Activated effector memory CD4-positive, alpha-beta T cell treated with anti-CD3 and anti-CD28 coated beads, Interleukin-2, amount 50 U/mL, for 16 hours (primary cell): ENCODE results near the gene SHROOM1.

ENCODE experiments used
- DNase-seq: peaks from one replicate; pipeline ENCODE4 v3.0.0-alpha.2; 2020

The SHROOM1 gene

DNA sequence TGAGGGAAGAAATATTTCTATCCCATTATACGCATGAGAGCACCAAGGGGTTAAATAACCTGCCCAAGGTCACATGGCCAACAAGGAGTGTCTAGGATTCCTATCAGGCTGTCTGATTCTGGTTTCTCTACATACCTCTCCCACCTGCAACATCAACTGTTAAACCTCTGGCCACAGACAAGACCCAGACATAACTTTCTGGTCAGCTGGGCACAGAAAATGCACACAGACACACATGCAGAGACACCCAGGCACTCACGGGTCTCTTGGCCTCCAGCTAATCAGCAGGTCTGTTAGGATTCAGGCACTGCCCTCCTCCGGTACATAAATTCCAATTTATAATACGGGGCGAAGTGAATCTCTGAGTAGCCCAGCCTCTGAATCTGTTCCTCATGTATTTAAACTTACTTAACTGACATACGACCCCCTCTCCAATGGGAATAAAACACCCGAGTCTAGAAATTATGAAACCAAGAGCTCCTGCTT, 54.9 kb downstream of the SHROOM1 start:
- DNase-seq, result peak; percentile 17

GRCh38 chr5:132774896-132775295, 55.6 kb downstream of the SHROOM1 start:
- peak; percentile 56 for DNase-seq

DNA sequence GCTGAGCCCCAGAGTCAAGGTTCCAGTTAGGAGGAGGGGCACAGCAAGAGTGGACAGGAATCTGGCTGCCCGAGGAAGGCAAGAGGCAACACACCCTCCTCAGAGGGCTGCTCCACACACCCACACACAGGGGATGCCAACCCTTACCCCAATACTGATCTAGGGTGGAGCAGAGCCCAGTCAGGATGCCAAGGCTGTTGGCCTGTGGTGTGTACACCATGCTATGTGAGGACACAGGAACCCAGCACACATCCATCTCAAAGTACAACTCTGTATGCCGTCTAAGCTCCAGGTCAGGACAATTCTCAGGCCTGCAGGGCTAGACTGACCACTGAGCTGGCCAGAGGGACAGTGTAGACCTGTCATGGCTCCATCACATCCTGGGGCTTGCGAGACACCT, 56.0 kb downstream of the SHROOM1 start:
- DNase-seq, result peak; percentile 21

DNA sequence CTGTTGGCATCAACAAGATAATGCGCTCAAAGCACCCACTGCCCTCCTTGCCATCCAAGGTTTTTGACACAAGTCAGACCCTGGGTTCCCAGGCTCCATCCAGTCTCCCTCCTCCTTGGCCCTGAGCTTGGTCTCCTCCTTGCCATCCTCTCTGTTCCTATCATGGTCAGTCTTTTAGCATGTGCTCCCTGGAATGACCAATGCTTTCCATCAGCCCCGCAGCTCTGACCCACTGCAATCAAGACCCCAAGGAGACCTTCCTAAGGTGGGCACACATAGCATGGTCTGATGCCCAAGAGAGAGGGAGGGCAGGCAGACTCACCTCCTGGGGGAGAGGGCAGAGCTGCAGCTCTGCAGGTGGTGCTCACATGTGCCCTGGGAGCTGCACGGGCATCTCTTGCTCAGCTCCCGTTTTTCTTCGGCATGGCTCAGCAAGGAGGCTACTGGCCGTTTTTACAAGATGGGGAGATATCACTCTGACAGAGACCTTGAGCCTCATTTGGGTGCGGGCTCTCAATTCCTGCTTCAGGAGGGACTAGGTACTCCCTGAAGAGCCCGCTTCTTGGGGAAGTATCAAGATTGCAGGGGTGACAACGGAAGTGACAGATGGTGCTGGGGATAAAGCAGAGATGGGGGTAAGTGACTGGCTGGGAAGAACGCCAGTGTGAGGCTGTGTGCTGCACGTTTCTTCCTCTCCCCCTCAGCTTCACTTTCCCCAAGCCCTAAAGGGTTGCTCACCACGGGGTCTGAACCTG, 56.7 kb downstream of the SHROOM1 start:
- DNase-seq, result peak; percentile 47

DNA sequence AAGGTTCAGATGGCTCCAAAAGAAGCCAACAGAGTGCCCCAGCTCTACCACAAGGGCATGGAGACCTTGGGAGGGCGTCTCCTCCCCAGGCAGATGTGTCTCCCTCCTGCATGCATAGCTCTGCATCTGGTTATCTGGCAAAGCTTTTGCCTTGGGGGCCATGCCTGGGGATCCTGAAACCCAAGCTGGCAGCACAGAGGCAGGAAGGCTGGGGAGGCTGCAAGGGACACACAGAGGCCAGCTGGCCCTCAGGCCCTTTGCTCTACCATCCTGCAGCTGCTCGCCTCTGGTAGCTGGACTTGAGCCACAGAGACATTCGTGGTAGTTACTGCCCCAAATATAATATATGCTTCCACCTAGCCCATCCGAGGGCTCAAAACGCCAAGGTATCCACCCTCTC, 57.3 kb downstream of the SHROOM1 start:
- peak; percentile 27 for DNase-seq

DNA sequence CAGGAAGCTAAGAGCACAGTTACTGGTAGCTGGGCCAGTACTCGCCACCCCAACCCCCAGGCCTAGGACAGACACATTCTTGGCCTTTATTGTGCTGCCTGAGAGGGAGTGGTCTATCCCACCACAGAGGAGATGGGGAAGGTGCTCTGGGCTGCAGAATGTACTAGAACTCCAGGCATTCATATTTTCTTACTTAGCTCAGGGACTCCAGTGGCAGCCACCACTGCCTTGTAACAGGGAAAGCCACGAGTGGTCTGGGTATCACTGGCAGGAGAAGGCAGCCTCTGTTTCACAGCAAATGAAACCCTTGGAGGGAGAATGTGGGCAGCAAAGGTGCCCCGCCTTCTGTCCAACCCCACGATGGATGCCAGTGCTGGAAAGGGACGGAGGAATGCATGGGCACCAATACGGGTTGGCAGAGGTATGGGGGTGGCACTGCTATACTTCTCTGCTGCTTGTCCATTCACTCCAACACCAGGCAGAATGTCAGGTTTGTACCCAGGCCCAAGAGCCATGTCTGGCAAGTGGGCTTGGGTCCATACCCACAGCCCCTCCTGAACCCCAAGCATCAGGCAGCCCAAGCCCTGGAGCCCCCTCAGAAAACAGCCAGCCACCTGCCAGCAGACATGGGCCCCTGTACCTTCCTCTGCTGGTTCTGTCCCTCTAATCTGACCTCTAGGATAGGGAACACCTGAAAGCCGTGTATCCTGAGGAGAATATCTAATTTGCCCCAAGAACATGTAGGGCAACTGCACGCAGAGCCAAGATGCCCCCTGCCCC, 58.0 kb downstream of the SHROOM1 start:
- DNase-seq, result peak; percentile 45
